ENCODE data around the gene ENPP4. TPM values are rescaled to one million over a fixed set of nuclear protein-coding genes. Genes with fewer than 3 reads are reported as not detected.
"Not testable (repeated sequence)": the region's sequence is repeated elsewhere in the genome, so short reads cannot be mapped to it uniquely, and the experiment has no call there.

ENPP4 gene
- total RNA-seq: 1 to 10 TPM; 8.6 TPM

GRCh38 chr6:46129629-46130511, at the start of gene ENPP4:
ENPP4 (plus strand) TSS chr6:46129989; CDS start chr6:46139584, 9,595 bp downstream.
- Mint-ChIP-seq H3K27me3 (no peaks in the 10 kb centered on the region), H3K4me1 (peaks cover 35% of the 10 kb centered on the region), H3K9me3 (no peaks in the 10 kb centered on the region), H3K27ac (peak within 1 kb of the TSS; percentile 88), H3K36me3 (peaks cover 7% of the 10 kb centered on the region), H3K4me3 (peak within 1 kb of the TSS; percentile 99)
- DNase-seq: peak; percentile 92

GRCh38 chr6:46080111-46080510, 49.7 kb upstream of the ENPP4 start:
- H3K27ac Mint-ChIP-seq: no peak overlapping the region
- H3K4me1 Mint-ChIP-seq: no peaks in the 10 kb centered on the region
- no peak overlapping the region for H3K4me3 Mint-ChIP-seq

GRCh38 chr6:46085688-46086087, 44.1 kb upstream of the ENPP4 start:
- H3K9me3 Mint-ChIP-seq, H3K36me3 Mint-ChIP-seq, H3K4me3 Mint-ChIP-seq, H3K4me1 Mint-ChIP-seq, DNase-seq, H3K27ac Mint-ChIP-seq: not testable (repeated sequence)
- H3K27me3 Mint-ChIP-seq: peaks cover 25% of the 10 kb centered on the region

More at GRCh38 chr6:46080111-46080510, 49.7 kb upstream of the ENPP4 start:
- DNase-seq: no peak
- no peaks in the 10 kb centered on the region for H3K9me3 Mint-ChIP-seq
- no peaks in the 10 kb centered on the region for H3K36me3 Mint-ChIP-seq
- H3K27me3 Mint-ChIP-seq: no peaks in the 10 kb centered on the region

- Mint-ChIP-seq H3K27me3 (peaks cover 35% of the 10 kb centered on the region), H3K36me3 (peaks cover 4% of the 10 kb centered on the region), H3K4me1 (no peaks in the 10 kb centered on the region), H3K9me3 (peaks cover 10% of the 10 kb centered on the region), H3K27ac (no peak overlapping the region), H3K4me3 (no peak overlapping the region)
- peak; percentile 39 for DNase-seq
These were observed 39.4 kb upstream of the ENPP4 start for GRCh38 chr6:46090115-46091079.

- no peak overlapping the region for H3K27ac Mint-ChIP-seq
- H3K4me3 Mint-ChIP-seq: no peak overlapping the region
- no peaks in the 10 kb centered on the region for H3K4me1 Mint-ChIP-seq
- DNase-seq: no peak
- peaks cover 34% of the 10 kb centered on the region for H3K27me3 Mint-ChIP-seq
- peaks cover 8% of the 10 kb centered on the region for H3K36me3 Mint-ChIP-seq
- peaks cover 17% of the 10 kb centered on the region for H3K9me3 Mint-ChIP-seq
These were observed 38.7 kb upstream of the ENPP4 start for GRCh38 chr6:46091080-46091478.

GRCh38 chr6:46095251-46095650, 34.5 kb upstream of the ENPP4 start:
- no peak for DNase-seq
- peaks cover 9% of the 10 kb centered on the region for H3K27me3 Mint-ChIP-seq
- peaks cover 17% of the 10 kb centered on the region for H3K9me3 Mint-ChIP-seq
- no peak overlapping the region for H3K4me3 Mint-ChIP-seq
- peaks cover 17% of the 10 kb centered on the region for H3K36me3 Mint-ChIP-seq
- no peaks in the 10 kb centered on the region for H3K4me1 Mint-ChIP-seq
- H3K27ac Mint-ChIP-seq: no peak overlapping the region

- peaks cover 19% of the 10 kb centered on the region for H3K36me3 Mint-ChIP-seq
- peaks cover 3% of the 10 kb centered on the region for H3K4me1 Mint-ChIP-seq
- H3K9me3 Mint-ChIP-seq: peaks cover 17% of the 10 kb centered on the region
- H3K4me3 Mint-ChIP-seq: no peak overlapping the region
- H3K27ac Mint-ChIP-seq: no peak overlapping the region
- no peak for DNase-seq
- H3K27me3 Mint-ChIP-seq: no peaks in the 10 kb centered on the region
These were observed 32.4 kb upstream of the ENPP4 start for GRCh38 chr6:46097366-46097765.

GRCh38 chr6:46098678-46099077, 31.1 kb upstream of the ENPP4 start:
- Mint-ChIP-seq H3K4me1 (peaks cover 10% of the 10 kb centered on the region), H3K4me3 (no peak overlapping the region), H3K27me3 (no peaks in the 10 kb centered on the region), H3K9me3 (peaks cover 17% of the 10 kb centered on the region), H3K27ac (no peak overlapping the region), H3K36me3 (peaks cover 22% of the 10 kb centered on the region)
- no peak for DNase-seq

GRCh38 chr6:46099952-46100351, 29.8 kb upstream of the ENPP4 start:
- H3K27ac Mint-ChIP-seq: no peak overlapping the region
- H3K36me3 Mint-ChIP-seq: peaks cover 22% of the 10 kb centered on the region
- peaks cover 12% of the 10 kb centered on the region for H3K4me1 Mint-ChIP-seq
- DNase-seq: no peak
- H3K27me3 Mint-ChIP-seq: no peaks in the 10 kb centered on the region
- peaks cover 11% of the 10 kb centered on the region for H3K9me3 Mint-ChIP-seq
- H3K4me3 Mint-ChIP-seq: no peak overlapping the region

GRCh38 chr6:46102123-46102522, 27.7 kb upstream of the ENPP4 start:
- H3K36me3 Mint-ChIP-seq: peaks cover 10% of the 10 kb centered on the region
- H3K4me3 Mint-ChIP-seq: no peak overlapping the region
- H3K9me3 Mint-ChIP-seq: no peaks in the 10 kb centered on the region
- H3K4me1 Mint-ChIP-seq: peaks cover 21% of the 10 kb centered on the region
- no peak for DNase-seq
- no peaks in the 10 kb centered on the region for H3K27me3 Mint-ChIP-seq
- H3K27ac Mint-ChIP-seq: no peak overlapping the region

GRCh38 chr6:46103441-46104115, 26.2 kb upstream of the ENPP4 start:
- peaks cover 21% of the 10 kb centered on the region for H3K4me1 Mint-ChIP-seq
- no peak for DNase-seq
- no peaks in the 10 kb centered on the region for H3K27me3 Mint-ChIP-seq
- no peak overlapping the region for H3K4me3 Mint-ChIP-seq
- H3K27ac Mint-ChIP-seq: no peak overlapping the region
- H3K9me3 Mint-ChIP-seq: peaks cover 2% of the 10 kb centered on the region
- peaks cover 10% of the 10 kb centered on the region for H3K36me3 Mint-ChIP-seq

GRCh38 chr6:46104209-46104608, 25.6 kb upstream of the ENPP4 start:
- no peak overlapping the region for H3K4me3 Mint-ChIP-seq
- no peak overlapping the region for H3K27ac Mint-ChIP-seq
- no peak for DNase-seq
- H3K4me1 Mint-ChIP-seq: peaks cover 21% of the 10 kb centered on the region
- H3K36me3 Mint-ChIP-seq: peaks cover 10% of the 10 kb centered on the region
- H3K27me3 Mint-ChIP-seq: no peaks in the 10 kb centered on the region
- H3K9me3 Mint-ChIP-seq: peaks cover 4% of the 10 kb centered on the region

- Mint-ChIP-seq H3K27ac (peak overlapping the region; percentile 50), H3K9me3 (peaks cover 5% of the 10 kb centered on the region), H3K36me3 (peaks cover 18% of the 10 kb centered on the region), H3K4me3 (no peak overlapping the region), H3K27me3 (no peaks in the 10 kb centered on the region), H3K4me1 (peaks cover 21% of the 10 kb centered on the region)
- DNase-seq: no peak
These were observed 24.2 kb upstream of the ENPP4 start for GRCh38 chr6:46105568-46105967.

GRCh38 chr6:46113370-46113769, 16.4 kb upstream of the ENPP4 start:
- Mint-ChIP-seq H3K4me3 (no peak overlapping the region), H3K27ac (no peak overlapping the region), H3K4me1 (peaks cover 4% of the 10 kb centered on the region), H3K36me3 (peaks cover 38% of the 10 kb centered on the region), H3K27me3 (no peaks in the 10 kb centered on the region), H3K9me3 (peaks cover 11% of the 10 kb centered on the region)
- no peak for DNase-seq

GRCh38 chr6:46115634-46116033, 14.2 kb upstream of the ENPP4 start:
- Mint-ChIP-seq H3K36me3 (peaks cover 46% of the 10 kb centered on the region), H3K4me3 (no peak overlapping the region), H3K27me3 (no peaks in the 10 kb centered on the region), H3K4me1 (peaks cover 14% of the 10 kb centered on the region), H3K27ac (no peak overlapping the region), H3K9me3 (peaks cover 9% of the 10 kb centered on the region)
- DNase-seq: no peak

Measured in activated naive CD8-positive, alpha-beta T cell treated with anti-CD3 and anti-CD28 coated beads for 36 hours (primary cell).